ENCODE results near the gene KIF20B. TPM values are rescaled to one million over a fixed set of nuclear protein-coding genes. Genes with fewer than 3 reads are reported as not detected.

Gene KIF20B
- total RNA-seq, 1 experiment from 2014 or later = 59.1 TPM

GRCh38 chr10:89695307-89695706, 6.1 kb upstream of the KIF20B start:
- Histone ChIP-seq H3K23me2 (ENCODE audit: insufficient read length, low read depth, low read length, poor library complexity, severe bottlenecking) (no peaks in the 10 kb centered on the region), H3K18ac (ENCODE audit: insufficient read length, low read depth, low read length) (no peak overlapping the region), H3K4me1 (ENCODE audit: insufficient read depth, low read length) (no peaks in the 10 kb centered on the region; the same call in 1 of the 2 replicates), H3K4me2 (ENCODE audit: insufficient read depth, insufficient read length, low read length) (no peak overlapping the region), H2BK15ac (ENCODE audit: low read depth, low read length) (no peak overlapping the region), H3K56ac (ENCODE audit: insufficient read length, low read depth, low read length) (no peak overlapping the region), H2AFZ (ENCODE audit: low read length) (no peak overlapping the region), H4K8ac (replicated peaks; ENCODE audit: insufficient read length, low read depth, low read length) (no peak overlapping the region), H3K79me1 (ENCODE audit: insufficient read depth, low read depth, low read length, poor library complexity, severe bottlenecking) (no peaks in the 10 kb centered on the region), H2BK12ac (ENCODE audit: insufficient read length, low read depth, low read length) (no peak overlapping the region), H3K27ac (ENCODE audit: insufficient read length, low read depth, low read length) (no peak overlapping the region), H2BK5ac (ENCODE audit: insufficient read length, low read length) (no peak overlapping the region), H2BK120ac (ENCODE audit: low read depth, low read length, poor library complexity, severe bottlenecking) (no peak overlapping the region), H4K91ac (ENCODE audit: insufficient read length, low read depth, low read length) (no peak overlapping the region), H2AK5ac (ENCODE audit: insufficient read length, low read length) (no peak overlapping the region), H3T11ph (ENCODE audit: low read length) (no peak overlapping the region), H3K14ac (ENCODE audit: insufficient read depth, low read length) (no peak overlapping the region), H3K79me2 (ENCODE audit: insufficient read depth, low read length) (no peaks in the 10 kb centered on the region), H3K9ac (ENCODE audit: extremely low read depth, insufficient read length, low read length) (no peak overlapping the region), H3K27me3 (ENCODE audit: insufficient read depth, low read length) (no peaks in the 10 kb centered on the region), H2BK20ac (ENCODE audit: low read depth, low read length, poor library complexity, severe bottlenecking) (no peak overlapping the region), H3K23ac (ENCODE audit: insufficient read length, low read depth, low read length) (no peak overlapping the region), H4K20me1 (ENCODE audit: control insufficient read depth, insufficient read depth, insufficient read length) (no peaks in the 10 kb centered on the region), H4K5ac (ENCODE audit: insufficient read length, low read depth, low read length) (no peak overlapping the region), H3K9me3 (ENCODE audit: control insufficient read depth, low read depth, low read length) (no peaks in the 10 kb centered on the region), H3K4ac (ENCODE audit: low read depth, low read length) (no peak overlapping the region)
- TF ChIP-seq, protein P1, sequence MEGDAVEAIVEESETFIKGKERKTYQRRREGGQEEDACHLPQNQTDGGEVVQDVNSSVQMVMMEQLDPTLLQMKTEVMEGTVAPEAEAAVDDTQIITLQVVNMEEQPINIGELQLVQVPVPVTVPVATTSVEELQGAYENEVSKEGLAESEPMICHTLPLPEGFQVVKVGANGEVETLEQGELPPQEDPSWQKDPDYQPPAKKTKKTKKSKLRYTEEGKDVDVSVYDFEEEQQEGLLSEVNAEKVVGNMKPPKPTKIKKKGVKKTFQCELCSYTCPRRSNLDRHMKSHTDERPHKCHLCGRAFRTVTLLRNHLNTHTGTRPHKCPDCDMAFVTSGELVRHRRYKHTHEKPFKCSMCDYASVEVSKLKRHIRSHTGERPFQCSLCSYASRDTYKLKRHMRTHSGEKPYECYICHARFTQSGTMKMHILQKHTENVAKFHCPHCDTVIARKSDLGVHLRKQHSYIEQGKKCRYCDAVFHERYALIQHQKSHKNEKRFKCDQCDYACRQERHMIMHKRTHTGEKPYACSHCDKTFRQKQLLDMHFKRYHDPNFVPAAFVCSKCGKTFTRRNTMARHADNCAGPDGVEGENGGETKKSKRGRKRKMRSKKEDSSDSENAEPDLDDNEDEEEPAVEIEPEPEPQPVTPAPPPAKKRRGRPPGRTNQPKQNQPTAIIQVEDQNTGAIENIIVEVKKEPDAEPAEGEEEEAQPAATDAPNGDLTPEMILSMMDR (conservative IDR thresholded peaks at IDR 0.05) = no peak
- Mint-ChIP-seq H3K4me1 (peaks cover 33 to 37% of the 10 kb centered on the region in 2 experiments), H3K9me3 (no peaks in the 10 kb centered on the region; a peak in 1 of 5 replicates), H3K36me3 (ENCODE audit: insufficient read depth in 1 of 3, low read depth in 3 of 3) (peaks cover 0 to 17% (median 0%) of the 10 kb centered on the region in 3 experiments; a peak in 4 of 7 replicates), H3K27ac (peak overlapping the region in 2 of 3 experiments; percentile 38 to 54; a peak in 3 of 7 replicates), H3K27me3 (ENCODE audit: low read depth) (no peaks in the 10 kb centered on the region), H3K4me3 (peak overlapping the region in 1 of 2 experiments; percentile 30; a peak in 2 of 5 replicates)
- no peak for DNase-seq
- no CpG with 5 or more reads among the region's 3 CpGs for WGBS (ENCODE audit: extremely low coverage, insufficient read length, low lambda C conversion rate)
